ENCODE measurements around the gene VSIG10L2.

The VSIG10L2 gene

DNA sequence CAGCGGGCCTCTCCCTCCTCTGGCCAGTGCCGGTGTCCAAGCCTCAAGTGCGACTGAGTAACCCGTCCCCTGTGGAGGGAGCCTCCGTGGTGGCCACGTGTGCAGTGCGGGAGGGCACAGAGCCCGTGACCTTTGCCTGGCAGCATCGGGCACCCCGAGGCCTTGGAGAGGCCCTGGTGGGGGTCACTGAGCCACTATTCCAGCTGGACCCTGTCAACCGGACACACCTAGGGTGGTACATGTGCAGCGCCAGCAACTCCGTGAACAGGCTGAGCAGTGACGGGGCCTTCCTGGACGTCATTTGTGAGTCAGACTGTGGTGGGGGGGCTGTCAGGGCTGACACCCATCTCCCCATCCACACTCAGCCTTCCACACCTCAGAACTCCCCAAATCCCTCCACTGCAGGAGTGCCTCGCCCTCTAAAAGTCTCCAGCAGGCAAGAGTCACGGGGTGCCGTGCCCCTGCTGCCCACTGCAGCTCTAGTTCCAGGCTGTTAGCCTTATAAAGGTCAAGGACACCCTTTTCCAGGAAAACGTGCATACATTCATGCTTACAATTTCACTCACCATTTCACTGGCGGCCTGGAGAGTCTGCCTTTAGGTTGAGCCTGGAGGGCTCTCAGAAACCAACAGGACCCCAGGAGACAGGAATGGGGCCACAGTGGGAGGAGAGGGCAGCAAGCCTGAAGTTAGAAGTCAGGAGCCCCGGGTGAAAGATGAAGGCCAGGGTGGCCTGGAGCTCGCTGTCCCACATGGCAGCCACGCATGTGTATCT, 2.6 kb downstream of the VSIG10L2 start:
- DNase-seq: no peak

DNA sequence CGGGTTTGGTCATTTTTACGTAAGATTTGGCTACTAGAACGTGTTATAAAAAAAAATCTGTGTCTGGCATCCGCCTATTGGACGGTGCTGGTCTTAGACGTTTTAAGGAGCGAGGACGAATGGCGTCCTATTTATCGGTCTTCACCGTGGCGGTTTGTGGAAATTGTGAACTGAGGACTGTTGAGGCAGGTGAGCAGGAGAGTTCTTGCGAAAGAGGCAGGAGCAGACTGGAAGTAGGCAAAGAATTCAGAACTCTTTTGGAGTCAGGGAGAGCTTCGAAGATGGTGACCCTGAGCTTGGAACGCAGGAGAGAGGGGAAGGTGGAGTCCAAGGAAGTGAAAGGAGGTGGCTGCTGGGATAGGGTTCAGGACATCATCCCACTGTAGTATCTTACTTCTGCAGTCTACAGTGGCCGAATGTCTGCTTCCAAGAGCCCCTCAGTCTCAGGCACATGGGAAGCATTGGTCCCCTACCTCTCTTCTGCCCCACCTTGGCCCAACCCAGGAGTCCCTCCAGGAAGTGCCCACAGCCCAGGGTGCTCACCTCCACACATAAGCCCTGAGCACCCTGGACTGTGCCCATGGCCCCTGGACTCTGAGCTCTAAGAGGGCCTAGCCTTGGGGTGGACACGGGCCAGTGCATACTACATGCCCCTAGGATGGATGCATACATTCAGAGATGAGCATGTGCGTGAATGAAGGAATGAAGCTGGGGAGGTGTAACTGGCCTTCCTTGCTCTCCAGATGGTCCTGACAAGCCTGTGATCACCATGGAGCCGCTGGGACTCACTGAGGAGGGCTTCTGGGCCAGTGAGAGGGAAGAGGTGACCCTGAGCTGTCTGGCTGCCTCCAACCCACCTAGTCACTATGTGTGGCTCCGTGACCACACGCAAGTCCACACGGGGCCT, 3.7 kb downstream of the VSIG10L2 start:
- DNase-seq: no peak

DNA sequence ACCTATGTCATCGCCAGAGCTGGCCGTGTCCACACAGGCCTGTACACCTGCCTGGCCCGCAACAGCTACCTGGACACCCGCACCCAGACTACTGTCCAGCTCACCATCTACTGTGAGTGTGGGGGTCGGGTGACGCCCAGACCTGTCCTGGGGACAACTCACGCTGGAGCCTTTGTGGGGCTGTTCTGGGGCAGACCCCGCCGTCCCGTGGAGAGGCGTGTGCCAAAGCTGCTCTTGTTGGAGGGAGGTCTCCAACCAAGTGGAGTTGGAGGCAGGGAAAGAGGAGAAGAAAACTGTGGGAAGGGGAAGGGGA, 4.3 kb downstream of the VSIG10L2 start:
- no peak for DNase-seq

DNA sequence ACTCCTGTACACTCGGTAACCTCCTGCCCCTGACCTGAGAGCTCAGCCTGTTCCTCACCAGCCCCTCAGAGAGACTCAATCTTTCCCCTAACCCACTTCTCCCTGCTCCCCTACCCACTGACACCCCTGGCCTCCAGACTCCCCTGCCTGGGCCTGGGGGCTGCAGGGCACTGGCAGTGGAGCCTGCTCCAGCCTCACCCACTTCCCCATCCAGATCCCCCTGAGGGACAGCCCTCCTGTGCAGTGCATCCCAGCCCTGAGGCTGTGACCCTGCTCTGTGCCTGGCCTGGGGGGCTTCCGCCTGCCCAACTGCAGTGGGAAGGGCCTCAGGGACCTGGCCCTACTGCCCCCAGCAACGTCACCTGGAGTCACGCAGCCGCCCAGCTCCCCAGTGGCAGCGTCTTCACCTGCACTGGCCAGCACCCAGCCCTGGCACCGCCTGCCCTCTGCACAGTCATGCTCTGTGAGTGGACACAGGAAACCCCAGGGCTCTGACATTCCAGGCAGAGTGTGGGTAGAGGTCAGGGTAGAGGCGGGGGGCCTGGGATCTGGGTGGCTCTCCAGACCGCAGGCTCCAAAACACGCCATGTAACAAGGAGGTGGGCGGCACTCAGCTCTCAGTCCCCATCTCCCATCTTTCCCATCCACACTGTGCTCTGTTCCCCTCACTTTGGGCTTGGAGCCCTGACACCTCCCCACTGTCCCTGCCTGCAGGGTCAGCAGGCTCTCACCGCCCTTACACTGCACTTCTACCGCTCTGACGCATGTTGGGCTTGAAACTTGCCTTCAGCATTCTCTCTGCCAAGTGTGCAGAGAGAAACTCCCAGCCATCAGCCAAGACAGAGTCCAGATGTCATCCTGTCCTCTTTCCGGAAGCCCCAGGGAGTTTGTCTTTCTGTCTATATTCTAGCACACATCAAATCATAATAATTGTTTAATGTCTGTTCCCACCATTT, 5.1 kb downstream of the VSIG10L2 start:
- no peak for DNase-seq

DNA sequence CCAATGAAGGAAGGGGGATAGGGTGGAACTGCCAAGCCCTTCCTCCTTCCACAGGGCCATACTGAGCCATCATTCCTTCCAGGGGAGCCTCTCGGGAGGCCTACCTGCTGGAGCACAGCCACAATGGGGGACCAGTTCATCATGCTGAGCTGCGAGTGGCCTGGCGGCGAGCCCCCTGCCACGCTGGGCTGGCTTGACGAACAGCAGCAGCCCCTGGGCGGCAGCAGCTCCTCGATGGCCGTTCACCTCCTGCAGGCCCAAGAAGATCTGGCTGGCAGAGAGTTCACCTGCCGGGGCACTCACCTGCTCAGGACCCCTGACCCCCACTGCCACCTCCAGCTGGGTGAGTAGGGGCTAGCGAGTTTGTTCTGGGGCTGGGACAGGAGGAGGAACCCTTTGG, 5.9 kb downstream of the VSIG10L2 start:
- DNase-seq: no peak

DNA sequence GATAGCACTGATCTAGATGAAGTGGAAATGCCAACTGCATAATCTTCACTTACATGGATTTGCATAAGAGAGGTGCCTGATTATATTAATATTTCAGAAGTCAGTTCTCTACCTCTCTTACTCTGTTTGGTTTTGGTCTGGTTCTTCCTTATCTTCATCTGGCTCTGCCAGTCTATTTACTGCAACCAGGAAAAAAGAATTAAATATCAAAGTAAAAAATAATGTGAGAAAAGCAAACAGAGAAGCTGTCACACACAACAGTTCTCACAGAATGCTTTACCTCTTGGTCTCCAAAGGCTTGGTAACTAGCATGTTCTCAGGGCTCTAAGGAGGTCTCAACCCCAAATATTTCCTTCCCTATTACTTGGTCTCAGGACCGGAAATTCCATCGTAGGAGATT, 6.7 kb downstream of the VSIG10L2 start:
- DNase-seq: no peak

DNA sequence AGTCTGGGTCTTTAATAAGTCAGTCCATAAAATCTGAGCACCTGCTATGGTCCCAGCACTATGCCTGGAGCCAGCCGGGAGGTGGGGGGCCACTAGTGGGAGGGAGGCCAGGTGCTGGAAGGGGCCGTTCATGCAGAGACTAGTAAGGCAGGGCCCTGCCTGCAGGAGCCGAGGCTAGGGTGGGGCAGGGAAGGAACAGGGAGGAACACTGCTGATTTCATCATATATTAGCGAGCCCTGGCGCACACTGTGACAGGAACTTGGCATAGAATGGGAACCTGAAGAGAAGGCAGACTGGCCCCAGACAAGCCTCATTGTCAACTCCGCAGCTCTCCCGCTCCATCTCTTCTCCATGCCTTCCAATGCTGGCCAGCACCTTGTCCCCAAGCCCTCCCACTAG, 7.1 kb downstream of the VSIG10L2 start:
- no peak for DNase-seq

DNA sequence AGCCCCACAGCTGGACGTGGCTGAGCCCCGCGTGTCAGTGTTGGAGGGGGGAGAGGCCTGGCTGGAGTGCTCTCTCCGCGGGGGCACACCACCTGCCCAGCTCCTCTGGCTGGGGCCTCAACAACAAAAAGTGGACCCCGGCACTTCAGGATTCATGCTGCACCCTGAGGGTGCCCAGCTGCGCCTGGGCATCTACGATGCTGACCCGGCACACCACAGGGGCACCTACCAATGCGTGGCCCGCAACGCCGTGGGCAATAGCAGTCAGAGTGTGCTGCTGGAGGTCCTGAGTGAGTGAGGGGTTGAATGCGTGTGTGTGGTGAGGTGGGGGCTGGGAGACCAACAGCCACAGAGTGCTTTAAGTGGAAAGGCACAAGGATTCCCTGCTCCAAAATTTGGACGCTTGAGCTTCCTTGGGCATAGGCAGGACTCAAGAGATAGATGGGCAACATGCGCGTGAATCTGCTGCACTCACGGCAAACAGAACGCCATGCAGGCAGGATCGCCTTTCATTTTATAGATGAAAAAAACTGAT, 7.6 kb downstream of the VSIG10L2 start:
- no peak for DNase-seq

DNA sequence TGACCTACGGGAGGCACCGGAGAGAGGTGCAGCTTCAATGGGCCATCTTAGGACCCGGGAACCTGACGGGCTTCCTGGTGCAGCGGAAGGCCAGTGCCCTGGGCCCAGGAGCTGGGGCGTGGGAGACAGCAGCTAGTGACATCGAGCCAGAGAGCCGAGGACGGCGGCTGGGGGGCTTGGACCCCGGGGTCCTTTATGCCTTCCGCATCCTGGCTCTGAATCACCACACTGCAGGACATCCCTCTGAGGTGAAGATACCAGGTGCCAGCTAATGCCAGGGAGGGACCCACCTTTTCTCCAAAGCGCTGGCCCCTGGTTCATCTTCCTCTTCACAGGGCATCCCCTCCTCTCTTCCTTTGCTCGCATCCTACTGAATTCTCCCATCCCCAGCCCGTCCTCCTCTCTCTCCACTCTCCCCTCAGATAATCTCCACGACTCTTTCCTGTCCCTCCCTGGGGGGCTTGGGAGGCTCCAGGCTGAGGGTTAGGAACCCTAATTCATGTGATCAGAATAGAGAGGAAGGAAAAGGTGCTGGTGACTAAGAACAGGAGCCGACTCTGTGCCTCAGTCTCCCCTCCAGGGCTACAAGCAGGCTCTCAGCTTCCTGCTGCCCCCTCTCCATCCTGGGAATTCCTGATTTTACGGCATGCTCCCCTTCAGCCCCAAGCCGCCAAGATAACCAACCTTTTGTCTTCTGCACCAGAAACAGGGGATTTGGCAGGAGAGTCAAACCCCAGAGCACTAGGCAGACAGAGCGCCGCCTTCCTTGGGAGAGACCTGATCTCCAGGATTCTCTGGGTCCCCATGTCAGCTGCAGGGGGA, 8.5 kb downstream of the VSIG10L2 start:
- DNase-seq: no peak

DNA sequence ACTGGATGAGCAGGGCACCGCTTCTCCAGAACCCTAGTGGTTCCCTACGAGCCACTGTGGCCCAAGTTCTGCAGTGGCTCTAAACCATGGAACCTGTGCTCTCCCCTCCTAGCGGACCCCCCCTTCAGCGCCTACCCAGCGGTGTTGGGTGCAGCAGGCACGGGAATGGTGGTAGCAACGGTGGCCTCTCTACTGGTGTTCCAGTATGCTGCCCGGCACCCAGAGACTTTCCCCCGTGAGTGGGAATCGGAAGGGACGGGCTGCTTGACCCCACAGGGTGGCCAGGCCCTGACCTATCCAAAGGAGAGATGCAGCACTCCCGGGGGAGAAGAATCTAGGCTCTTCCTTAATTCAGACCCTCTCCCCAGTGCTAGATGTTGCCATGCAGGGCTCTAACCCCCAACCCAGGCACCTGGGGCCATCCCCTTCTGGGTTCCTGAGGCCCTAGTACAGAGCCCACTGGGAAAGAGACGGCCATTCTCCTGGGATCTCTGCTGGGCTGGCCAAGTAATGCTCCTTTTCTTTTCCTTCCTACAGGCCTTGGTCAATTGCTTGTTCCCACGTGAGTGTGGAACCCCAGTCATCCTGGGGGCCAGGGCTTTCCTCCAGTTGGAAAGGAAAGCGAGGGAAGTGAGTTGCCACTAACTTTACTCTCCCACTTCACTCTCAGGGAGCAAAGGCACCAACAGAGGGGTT, 9.2 kb downstream of the VSIG10L2 start:
- DNase-seq: no peak

DNA sequence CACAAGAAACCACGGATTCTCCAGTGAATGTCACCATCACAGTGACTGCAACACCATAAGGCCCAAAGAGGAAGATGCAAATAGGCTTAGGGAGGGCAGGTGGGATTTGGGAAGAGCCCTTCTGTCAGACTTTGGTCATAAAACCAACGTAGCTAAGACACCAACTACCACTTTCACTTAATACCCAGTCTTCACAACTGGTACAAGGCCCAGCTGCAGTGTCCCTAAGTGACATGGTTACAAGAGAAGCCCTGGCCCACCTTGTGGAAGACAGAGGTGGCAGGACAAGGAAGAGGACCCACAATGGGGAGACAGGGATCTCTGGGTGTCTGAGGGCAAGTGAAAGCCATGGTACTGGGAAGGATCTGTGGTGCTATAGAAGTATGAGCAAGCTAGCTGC, 10.0 kb downstream of the VSIG10L2 start:
- DNase-seq: no peak

DNA sequence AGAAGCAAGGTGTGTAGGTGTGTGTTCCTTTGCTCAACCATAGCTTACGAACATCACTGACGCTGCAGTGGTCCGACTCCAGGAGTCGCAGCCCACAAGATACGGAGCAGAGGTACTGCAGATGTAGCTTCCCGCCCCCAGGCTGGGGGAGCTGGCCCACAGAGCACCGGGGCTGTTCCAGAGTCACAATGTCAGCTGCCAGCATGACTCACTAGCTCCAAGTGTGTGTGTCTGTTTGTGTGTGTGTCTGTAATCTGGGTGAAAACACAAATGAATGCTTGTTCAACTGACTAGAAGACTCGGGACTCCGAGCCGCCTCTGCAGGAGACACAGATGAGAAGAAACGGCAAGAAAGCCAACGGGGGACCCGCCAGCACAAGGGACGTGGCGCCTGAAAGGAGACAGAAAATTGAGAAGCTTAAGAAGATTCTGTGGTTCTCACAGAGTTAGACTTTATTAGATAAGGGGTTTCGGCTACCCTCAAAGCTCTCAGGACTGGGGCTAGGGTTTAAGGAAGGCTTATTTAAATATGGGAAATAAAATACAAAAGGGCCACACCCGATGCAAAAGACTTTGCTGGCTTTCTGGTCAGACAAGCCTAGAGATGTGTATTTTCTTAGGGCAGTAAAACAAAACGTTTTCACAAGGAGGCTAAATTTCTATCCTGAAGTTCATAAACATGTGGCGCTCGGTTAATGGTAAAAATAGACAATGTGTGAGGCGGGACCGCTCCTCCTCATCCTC, 10.7 kb downstream of the VSIG10L2 start:
- DNase-seq: no peak

DNA sequence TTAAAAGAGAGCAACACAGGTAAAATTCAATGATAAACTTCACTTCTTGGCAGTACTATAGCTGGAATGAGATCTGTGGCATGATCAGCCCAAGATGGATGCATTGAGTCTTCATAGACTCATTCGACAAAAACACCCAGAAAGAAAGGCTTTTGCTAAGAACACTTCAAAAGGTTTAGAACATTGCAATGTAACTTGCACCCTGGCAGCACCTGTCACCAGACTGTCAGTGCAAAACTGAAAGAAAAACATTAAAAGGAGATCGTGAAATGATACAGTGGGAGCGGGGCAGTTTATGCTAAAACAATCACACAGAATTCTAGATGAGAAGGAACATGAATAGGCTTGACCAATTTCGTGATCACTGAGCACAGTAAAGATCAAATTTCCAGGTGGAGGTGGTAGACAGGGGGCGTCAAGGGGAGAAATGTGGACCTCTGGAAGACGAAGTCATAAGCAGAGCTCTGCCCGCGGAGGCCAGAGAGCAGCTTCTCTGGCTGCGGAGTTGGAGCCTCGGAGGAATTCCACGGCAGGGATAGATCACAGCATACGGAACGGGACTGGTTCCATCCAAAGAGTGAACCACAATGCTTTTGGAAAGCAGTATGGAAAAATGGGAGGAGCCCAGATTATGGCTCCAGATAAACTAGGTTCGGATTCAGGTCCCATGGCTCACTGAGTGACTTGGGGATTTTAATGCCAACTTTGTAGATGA, 11.9 kb downstream of the VSIG10L2 start:
- no peak for DNase-seq

DNA sequence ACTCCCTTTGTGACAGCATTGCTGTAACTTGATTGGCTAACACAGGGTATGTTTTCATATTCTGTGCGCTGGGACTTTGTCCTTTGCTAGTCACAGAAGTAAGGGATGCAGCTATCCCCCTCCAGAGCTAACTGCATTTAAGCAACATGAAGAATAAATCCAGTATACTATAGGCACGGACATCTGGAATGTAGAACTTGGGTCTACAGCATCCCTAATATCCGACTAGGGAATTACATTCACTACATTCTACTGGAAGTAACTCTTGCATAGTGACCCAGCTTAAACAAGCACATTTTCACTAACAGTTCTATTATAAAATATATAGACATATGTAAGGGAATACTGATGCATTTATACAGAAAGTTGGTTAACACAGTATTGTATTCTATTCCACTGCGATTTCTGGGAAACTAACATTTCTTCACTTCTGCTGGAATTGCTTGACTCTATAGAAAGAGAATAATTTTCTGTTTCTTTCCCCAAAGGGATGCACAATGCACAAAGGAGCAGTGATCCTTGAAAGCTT, 13.1 kb downstream of the VSIG10L2 start:
- DNase-seq: no peak

DNA sequence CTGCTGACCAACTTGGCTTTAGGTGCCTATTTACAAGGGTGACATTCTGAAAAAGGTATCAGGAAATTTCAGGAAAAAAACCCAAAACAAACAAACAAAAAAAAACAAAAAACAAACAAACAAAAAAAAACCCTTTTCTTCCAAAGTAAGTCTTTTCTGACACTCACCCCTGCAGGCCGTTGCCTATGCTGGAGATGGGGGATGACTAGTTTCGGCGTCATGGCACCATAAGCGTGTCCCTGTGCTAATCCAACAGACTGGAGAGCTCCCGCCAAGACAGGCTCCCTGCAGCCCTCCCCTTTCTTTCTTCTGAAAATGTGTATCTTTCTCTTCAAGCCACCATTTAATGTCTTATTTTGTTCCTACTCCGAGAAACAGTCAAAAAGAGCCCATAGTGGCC, 13.7 kb downstream of the VSIG10L2 start:
- DNase-seq: no peak

DNA sequence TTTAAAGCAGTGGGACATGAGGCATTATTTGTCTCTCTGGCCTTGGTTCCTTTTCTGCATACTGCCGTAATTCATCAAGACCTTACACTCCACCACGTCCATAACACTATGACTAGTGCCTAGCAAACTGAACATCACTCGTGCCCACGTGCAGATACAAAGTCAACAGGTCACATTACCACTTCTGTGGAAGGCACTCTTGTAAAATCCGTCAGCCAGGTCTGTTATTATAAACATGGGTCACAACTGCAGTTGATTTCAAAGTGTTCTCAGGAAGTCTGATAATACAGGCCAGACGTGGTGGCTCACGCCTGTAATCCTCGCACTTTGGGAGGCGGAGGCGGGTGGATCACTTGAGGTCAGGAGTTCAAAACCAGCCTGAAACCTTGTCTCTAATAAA, 14.1 kb downstream of the VSIG10L2 start:
- no peak for DNase-seq

DNA sequence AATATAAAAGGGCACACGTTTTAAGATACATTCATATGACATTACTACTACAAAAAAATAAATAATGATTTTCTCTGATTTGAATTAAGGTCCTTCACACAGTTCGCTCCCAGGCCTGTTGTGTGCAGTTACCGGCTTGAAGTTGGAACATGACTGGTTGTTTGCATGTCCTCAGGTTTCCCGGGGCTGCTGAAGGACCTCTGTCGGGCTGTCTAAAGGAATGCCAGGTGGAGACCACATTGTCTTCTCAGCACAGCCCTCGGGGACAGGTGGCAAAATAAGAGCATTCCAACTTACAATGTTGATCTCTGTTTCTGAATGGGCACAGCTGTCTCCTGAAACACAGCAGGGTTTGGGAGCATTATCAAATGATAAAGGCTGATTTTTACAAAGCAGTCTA, 14.9 kb downstream of the VSIG10L2 start:
- DNase-seq: no peak

DNA sequence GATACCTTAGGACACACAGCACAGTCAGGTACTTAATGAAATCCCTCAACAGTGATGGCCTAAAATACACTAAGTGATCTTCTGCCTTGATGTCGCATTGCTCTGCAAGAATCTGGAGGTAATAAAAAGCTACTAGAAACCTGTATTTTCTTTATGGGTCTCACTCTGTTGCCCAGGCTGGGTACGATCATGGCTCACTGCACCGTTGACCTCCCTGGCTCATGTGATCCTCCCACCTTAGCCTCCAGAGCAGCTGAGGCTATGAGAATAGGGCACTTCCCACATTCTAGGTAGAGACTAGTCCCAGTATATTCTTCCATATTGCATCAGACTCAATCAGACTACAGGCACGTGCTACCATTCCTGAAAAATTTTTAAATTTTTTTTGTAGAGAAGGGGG, 21.7 kb downstream of the VSIG10L2 start:
- no peak for DNase-seq

DNA sequence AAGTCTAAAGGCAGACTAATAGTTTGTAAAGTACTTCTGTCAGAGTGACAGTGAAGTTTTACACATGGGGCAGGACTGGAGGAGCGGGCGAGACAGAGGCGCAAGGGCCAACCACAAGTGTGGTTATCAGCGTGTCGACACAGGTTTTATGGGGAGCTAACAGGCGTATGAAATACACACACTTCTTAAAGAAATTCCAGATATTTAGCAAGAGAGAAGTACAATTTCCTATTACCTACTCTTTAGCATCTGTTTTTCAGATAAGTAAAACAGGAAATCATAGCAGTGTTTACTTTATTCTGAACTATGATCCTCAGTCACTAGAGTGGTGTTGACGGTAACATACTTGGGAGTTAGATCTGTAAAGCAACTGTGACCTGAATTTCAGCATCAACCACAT, 22.5 kb downstream of the VSIG10L2 start:
- DNase-seq: no peak

DNA sequence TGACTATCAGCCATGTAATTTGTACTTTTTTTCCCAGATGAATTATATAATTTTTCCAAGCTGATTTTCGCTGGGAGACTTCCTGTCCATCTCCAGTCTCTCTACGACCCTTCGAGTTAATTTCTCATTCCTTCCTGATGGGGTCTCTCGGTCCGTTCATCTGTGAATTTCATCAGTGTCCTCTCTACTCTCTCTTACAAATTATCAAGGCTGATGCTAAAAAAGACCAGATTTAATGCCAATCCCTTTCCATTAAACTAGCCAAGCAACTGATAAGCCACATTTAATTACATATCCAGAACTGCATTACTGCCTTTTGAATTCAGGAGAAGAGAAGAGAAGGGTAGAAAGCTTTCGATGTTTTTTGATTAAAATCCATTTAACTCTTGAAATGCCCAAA, 25.8 kb downstream of the VSIG10L2 start:
- no peak for DNase-seq
